COLO829 (cell line): ENCODE measurements around the gene TEX22.

ENCODE experiments used
- DNase-seq: peaks from one replicate; pipeline ENCODE4 v3.0.0; 2012; ENCODE audit warnings: low spot score

The TEX22 gene

GRCh38 chr14:105456736-105457617, 58.6 kb downstream of the TEX22 start:
- DNase-seq, result no peak

DNA sequence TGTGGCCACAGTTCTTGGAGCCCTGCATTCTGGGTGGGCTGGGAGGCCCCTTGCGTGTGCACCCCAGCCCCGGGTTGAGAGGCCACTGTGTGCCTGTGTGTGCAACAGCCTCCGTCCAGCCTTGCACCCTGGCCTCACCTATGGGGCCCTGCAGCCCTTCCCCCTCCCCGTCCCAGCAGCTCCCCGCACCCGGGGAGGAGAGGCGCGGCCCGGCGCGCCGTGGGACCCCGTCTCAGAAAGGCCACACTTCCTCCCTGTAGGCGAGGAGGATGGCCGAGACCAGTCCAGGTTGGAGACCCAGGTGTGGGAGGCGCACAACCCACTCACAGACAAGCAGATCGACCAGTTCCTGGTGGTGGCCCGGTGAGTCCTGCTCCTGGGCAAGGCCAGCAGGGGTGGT, 59.7 kb downstream of the TEX22 start:
- DNase-seq, result no peak

DNA sequence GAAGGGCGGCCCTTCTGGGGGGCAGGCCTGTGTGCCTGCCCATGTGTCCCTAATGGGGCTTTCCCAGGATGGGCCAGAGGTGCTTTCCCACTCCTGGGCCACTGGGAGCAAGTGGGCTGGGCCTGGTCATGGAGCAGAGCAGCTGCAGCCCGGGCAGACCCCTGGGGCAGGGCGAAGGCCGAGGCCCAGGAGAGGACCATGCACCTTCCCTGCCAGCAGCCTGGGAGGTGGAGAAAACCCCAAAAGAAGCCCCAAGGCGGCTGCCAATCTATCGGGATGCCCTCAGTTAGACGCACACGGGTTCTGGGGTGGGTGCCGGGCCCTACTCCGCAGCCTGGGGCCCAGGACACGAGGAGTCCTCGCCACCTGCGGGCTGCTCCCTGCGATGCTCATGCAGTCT, 60.2 kb downstream of the TEX22 start:
- no peak for DNase-seq

DNA sequence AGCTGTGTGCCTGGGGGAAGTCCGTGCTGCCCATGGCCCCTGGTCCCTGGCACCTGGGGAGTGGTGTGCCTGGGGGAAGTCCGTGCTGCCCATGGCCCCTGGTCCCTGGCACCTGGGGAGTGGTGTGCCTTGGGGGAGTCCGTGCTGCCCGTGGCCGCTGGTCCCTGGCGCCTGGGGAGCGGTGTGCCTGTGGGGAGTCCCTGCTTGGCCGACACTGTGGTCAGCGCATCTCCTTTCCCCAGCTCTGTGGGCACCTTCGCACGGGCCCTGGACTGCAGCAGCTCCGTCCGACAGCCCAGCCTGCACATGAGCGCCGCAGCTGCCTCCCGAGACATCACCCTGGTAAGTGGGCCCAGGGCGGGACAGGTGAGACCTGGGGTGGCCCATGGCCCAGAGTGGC, 61.8 kb downstream of the TEX22 start:
- DNase-seq, result no peak

DNA sequence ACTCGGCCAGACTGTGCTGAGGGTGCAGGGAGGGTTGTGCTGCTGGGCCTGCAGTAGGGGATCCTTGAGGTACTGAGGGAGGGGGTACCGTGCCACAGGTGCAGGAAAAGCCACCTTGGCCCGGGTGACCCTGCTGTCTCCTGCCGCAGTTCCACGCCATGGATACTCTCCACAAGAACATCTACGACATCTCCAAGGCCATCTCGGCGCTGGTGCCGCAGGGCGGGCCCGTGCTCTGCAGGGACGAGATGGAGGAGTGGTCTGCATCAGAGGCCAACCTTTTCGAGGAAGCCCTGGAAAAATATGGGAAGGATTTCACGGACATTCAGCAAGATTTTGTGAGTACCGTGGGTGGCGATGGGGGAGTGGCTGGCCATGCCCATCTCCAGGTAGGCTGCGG, 62.3 kb downstream of the TEX22 start:
- no peak for DNase-seq

DNA sequence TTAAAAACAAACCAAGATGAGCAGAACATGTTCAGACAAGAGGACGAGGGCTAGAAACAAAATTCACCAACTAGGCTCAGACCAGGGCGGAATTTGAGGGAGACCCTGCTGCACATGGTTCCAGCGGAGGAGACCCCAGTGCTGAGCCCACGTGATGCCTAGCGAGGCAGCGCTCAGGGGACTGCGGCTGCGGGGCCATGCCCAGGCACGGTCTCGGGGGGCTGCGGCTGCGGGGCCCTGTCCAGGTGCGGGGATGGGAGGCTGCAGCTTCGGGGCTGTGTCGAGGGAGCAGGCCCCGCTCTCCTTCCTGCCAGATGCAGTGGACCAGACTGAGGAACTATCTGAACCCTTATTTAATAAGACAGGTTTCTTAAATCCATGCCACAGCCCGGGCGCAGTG, 63.6 kb downstream of the TEX22 start:
- no peak for DNase-seq
